ENCODE data around the gene SPTLC2. TPM values are rescaled to one million over a fixed set of nuclear protein-coding genes. Genes with fewer than 3 reads are reported as not detected.

Gene SPTLC2
- total and polyA plus RNA-seq, 2 of the 13 experiments (the other 11 are each of a cell fraction or from before 2014, with no cell fraction given) = 17.4 to 17.5 TPM

DNA sequence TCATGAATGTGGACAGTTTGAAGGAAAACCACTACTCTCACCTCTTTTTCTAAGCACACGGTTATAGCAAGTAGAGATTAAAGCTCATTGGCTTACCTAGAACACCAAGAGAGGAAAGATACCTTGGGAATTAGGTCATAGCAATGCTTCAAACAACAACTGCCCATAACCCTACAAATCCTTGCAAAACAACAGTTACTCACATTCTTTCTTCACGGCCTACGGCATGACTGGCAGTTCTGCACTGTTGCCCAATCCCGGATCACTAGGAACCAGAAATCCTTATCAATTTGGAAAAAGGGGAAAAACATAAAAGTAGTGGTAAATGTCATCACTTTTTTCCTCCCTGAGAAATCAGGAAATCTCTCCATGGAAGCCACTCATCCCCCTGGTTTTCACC is 108.2 kb downstream of the SPTLC2 start (continued):
- TF ChIP-seq ARID3A (IDR thresholded peaks at IDR 0.05; ENCODE audit: low read depth, low read length) (0 out of 2 replicates have a peak, but pooled peaks have one; percentile 32), NFYC (CRISPR knock-in tag; IDR thresholded peaks at IDR 0.05) (0 out of 2 replicates have a peak, but pooled peaks have one; percentile 17), ZMYM3 (CRISPR knock-in tag; IDR thresholded peaks at IDR 0.05) (no peak), SIX1 (CRISPR knock-in tag; IDR thresholded peaks at IDR 0.05; ENCODE audit: borderline replicate concordance) (no peak), TAF1 (CRISPR knock-in tag; IDR thresholded peaks at IDR 0.05) (no peak), HOXA3 (CRISPR knock-in tag; IDR thresholded peaks at IDR 0.05) (no peak), RARA (CRISPR knock-in tag; IDR thresholded peaks at IDR 0.05) (peak; percentile 45; the same call in 1 of the 2 replicates), ZFX (CRISPR knock-in tag; IDR thresholded peaks at IDR 0.05; ENCODE audit: low read depth) (no peak), ZNF740 (CRISPR knock-in tag; IDR thresholded peaks at IDR 0.05) (no peak), SAP130 (CRISPR knock-in tag; IDR thresholded peaks at IDR 0.05; ENCODE audit: low read depth) (peak; percentile 61; the same call in 1 of the 2 replicates), YEATS4 (CRISPR knock-in tag; IDR thresholded peaks at IDR 0.05; ENCODE audit: borderline replicate concordance) (no peak), SRSF1 (optimal IDR thresholded peaks at IDR 0.05; ENCODE audit: low read depth, low read length) (no peak), ZIK1 (CRISPR knock-in tag; IDR thresholded peaks at IDR 0.05; ENCODE audit: borderline replicate concordance, low read depth) (no peak), HNRNPL (IDR thresholded peaks at IDR 0.05; ENCODE audit: low read depth, low read length) (no peak), SALL1 (CRISPR knock-in tag; IDR thresholded peaks at IDR 0.05) (peak; percentile 17; the same call in 1 of the 2 replicates), ZNF619 (CRISPR knock-in tag; IDR thresholded peaks at IDR 0.05) (no peak)
